Thyroid gland (tissue), 4 donors: Measurements from ENCODE around the gene C12orf56. TPM values are rescaled to one million over a fixed set of nuclear protein-coding genes. Genes with fewer than 3 reads are reported as not detected.
A peak's percentile ranks its signal among the peaks of the same experiment; 100 is the strongest.

Experiments
- DNase-seq, 2 donors: peaks; one replicate each; pipeline ENCODE4 v3.0.0-alpha.2; 2019
- H3K27ac ChIP-seq, 3 donors: fragments of 200-600 bp; sonication (generic); 1 replicate in 2 of 3; 2 replicates in 1 of 3; pipeline ENCODE4 v1.5.1; 2016 to 2019; ENCODE audit warnings: mild to moderate bottlenecking in 1 of 3, moderate library complexity in 1 of 3
- H3K27me3 ChIP-seq: fragments of 200-600 bp; sonication (generic); one replicate; pipeline ENCODE4 v1.5.1; 2019
- H3K36me3 ChIP-seq, 2 donors: fragments of 200-600 bp; sonication (generic); one replicate each; pipeline ENCODE4 v1.5.1; 2016 to 2019
- H3K4me1 ChIP-seq, 2 donors: fragments of 200-600 bp; sonication (generic); one replicate each; pipeline ENCODE4 v1.5.1; 2017 to 2019
- H3K4me3 ChIP-seq, 3 donors: fragments of 200-600 bp; sonication (generic); replicated peaks in 1 of 3; 1 replicate in 2 of 3; 2 replicates in 1 of 3; pipeline ENCODE4 v1.5.1; 2016; ENCODE audit warnings: mild to moderate bottlenecking in 1 of 3
- H3K9me3 ChIP-seq: fragments of 200-600 bp; sonication (generic); one replicate; pipeline ENCODE4 v1.5.1; 2017
- POLR2A ChIP-seq, 2 donors: fragments of 450-650 bp; IDR thresholded peaks; one replicate each; pipeline ENCODE4 v1.6.1; 2017; ENCODE audit warnings: antibody characterized with exemption in 2 of 2, mild to moderate bottlenecking in 2 of 2, moderate library complexity in 1 of 2
- WGBS, 2 donors: methylation state at CpG; one replicate each; pipeline ENCODE4 v1.1.5; 2017; 5-methylcytosine and 5-hydroxymethylcytosine counted together
- intact Hi-C: fragments of 100-400 bp; cut with DNase I; formaldehyde crosslinking; loops from one replicate; pipeline ENCODE4 v1.15.1; 2023
- total RNA-seq, 4 donors: library from RNA; depleted of rRNA; stranded (reverse); fragments of >200 nt; gene quantifications; one replicate each; pipeline ENCODE4 v1.2.3, GENCODE V29; 2016
- TF ChIP-seq, protein P1 (sequence below), 6 experiments: fragments of 200-600 bp in 3 of 6; fragments of 450-650 bp in 3 of 6; sonication (generic) in 3 of 6; IDR thresholded peaks; one replicate each; pipeline ENCODE4 v1.5.1; 2016 to 2019; ENCODE audit warnings: antibody characterized with exemption in 6 of 6, mild to moderate bottlenecking in 2 of 6, inconsistent platforms in 1 of 6, moderate library complexity in 1 of 6

C12orf56 gene
- total RNA-seq, 4 donors from 2014 or later: not detected

DNA sequence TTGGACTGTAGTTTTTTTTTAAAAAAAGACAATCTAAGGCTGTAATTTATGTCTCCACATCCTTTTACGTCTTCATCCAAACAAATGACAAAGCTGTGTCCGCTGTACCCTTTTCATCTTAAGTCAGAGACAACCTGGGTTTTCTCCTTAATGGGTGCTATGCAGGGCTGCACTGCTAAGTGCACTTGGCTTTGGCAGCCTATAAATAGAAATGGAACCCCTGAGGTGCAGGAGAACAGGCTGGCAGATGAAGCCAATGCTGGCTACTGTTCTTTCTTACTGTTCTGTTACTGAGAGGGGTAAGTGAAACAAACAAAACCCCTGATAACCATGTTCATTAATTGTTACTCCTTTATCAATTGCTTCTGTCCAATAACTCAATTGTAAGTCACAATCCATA is 121.4 kb downstream of the C12orf56 start:
- H3K4me3 ChIP-seq: no peak overlapping the region

GRCh38 chr12:64268409-64268808 is 122.1 kb downstream of the C12orf56 start:
- intact Hi-C loops: no loop called here
- WGBS, 2 donors: 48 to 85% methylated on average over 2 of the region's 2 CpGs

More for the DNA sequence above, 121.4 kb downstream of the C12orf56 start:
- Histone ChIP-seq H3K4me1 (peaks cover 5 to 6% of the 10 kb centered on the region in 2 donors), H3K27ac (peak overlapping the region in 1 of 3 donors; percentile 17), H3K9me3 (no peaks in the 10 kb centered on the region), H3K36me3 (no peaks in the 10 kb centered on the region), H3K27me3 (no peaks in the 10 kb centered on the region)
- peak; percentile 76 to 77 for DNase-seq
- 22 to 32% methylated on average over 2 of the region's 2 CpGs for WGBS, 2 donors
- TF ChIP-seq, protein P1, sequence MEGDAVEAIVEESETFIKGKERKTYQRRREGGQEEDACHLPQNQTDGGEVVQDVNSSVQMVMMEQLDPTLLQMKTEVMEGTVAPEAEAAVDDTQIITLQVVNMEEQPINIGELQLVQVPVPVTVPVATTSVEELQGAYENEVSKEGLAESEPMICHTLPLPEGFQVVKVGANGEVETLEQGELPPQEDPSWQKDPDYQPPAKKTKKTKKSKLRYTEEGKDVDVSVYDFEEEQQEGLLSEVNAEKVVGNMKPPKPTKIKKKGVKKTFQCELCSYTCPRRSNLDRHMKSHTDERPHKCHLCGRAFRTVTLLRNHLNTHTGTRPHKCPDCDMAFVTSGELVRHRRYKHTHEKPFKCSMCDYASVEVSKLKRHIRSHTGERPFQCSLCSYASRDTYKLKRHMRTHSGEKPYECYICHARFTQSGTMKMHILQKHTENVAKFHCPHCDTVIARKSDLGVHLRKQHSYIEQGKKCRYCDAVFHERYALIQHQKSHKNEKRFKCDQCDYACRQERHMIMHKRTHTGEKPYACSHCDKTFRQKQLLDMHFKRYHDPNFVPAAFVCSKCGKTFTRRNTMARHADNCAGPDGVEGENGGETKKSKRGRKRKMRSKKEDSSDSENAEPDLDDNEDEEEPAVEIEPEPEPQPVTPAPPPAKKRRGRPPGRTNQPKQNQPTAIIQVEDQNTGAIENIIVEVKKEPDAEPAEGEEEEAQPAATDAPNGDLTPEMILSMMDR (IDR thresholded peaks at IDR 0.05): peak in 1 of 6 experiments; percentile 15
- no peak for TF ChIP-seq POLR2A (IDR thresholded peaks at IDR 0.05)
- intact Hi-C loops: no loop called here

GRCh38 chr12:64265839-64266238 is 124.7 kb downstream of the C12orf56 start:
- Histone ChIP-seq H3K27me3 (no peaks in the 10 kb centered on the region), H3K36me3 (no peaks in the 10 kb centered on the region), H3K4me3 (no peak overlapping the region), H3K27ac (no peak overlapping the region), H3K4me1 (peaks cover 5 to 6% of the 10 kb centered on the region in 2 donors), H3K9me3 (no peaks in the 10 kb centered on the region)
- TF ChIP-seq, protein P1 (IDR thresholded peaks at IDR 0.05): no peak
- TF ChIP-seq POLR2A (IDR thresholded peaks at IDR 0.05): no peak
- intact Hi-C loops: no loop called here
- WGBS, 2 donors: 95 to 96% methylated on average over 2 of the region's 2 CpGs
- DNase-seq: no peak

More at GRCh38 chr12:64268409-64268808, 122.1 kb downstream of the C12orf56 start:
- H3K9me3 ChIP-seq: no peaks in the 10 kb centered on the region
- no peaks in the 10 kb centered on the region for H3K27me3 ChIP-seq
- no peak overlapping the region for H3K4me3 ChIP-seq
- peaks cover 5 to 6% of the 10 kb centered on the region in 2 donors for H3K4me1 ChIP-seq
- TF ChIP-seq, protein P1 (IDR thresholded peaks at IDR 0.05): no peak
- TF ChIP-seq POLR2A (IDR thresholded peaks at IDR 0.05): no peak
- DNase-seq: no peak
- H3K27ac ChIP-seq: no peak overlapping the region
- no peaks in the 10 kb centered on the region for H3K36me3 ChIP-seq

DNA sequence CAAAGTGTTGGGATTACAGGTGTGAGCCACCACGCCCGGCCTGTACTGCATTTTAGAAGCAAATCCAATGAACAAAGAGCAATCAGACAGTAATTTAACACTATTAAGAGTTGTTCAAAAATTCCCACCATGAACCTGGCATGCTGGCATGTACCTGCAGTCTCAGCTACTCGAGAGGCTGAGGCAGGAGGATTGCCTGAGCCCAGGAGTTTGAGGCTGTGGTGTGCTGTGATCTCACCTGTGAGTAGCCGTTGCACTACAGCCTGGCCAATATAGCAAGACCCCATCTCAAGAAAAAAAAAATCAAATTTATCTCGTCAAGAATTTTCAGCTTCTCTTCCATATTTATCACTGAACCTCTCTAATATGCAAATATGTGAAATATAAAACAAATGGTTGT is 128.7 kb downstream of the C12orf56 start:
- Histone ChIP-seq H3K4me3 (no peak overlapping the region), H3K27ac (no peak overlapping the region), H3K9me3 (no peaks in the 10 kb centered on the region), H3K36me3 (no peaks in the 10 kb centered on the region), H3K4me1 (no peaks in the 10 kb centered on the region), H3K27me3 (no peaks in the 10 kb centered on the region)
- intact Hi-C loops: no loop called here
- WGBS, 2 donors: 90 to 95% methylated on average over 5 of the region's 5 CpGs
- TF ChIP-seq, protein P1 (IDR thresholded peaks at IDR 0.05): no peak
- TF ChIP-seq POLR2A (IDR thresholded peaks at IDR 0.05): no peak
- no peak for DNase-seq

- intact Hi-C loops: loop anchor here (5.0 kb wide), 1 partner anchor 436 kb away; no protein-coding TSS in a partner anchor
- TF ChIP-seq, protein P1 (IDR thresholded peaks at IDR 0.05): no peak
- TF ChIP-seq POLR2A (IDR thresholded peaks at IDR 0.05): no peak
- H3K9me3 ChIP-seq: no peaks in the 10 kb centered on the region
- no peaks in the 10 kb centered on the region for H3K4me1 ChIP-seq
- H3K27me3 ChIP-seq: no peaks in the 10 kb centered on the region
- DNase-seq: no peak
- no peak overlapping the region for H3K27ac ChIP-seq
- H3K36me3 ChIP-seq: no peaks in the 10 kb centered on the region
- WGBS, 2 donors: 56 to 63% methylated on average over 3 of the region's 3 CpGs
- no peak overlapping the region for H3K4me3 ChIP-seq
Observed at GRCh38 chr12:64258576-64258975, 132.0 kb downstream of the C12orf56 start.
